Psoas muscle (tissue), 8 donors: Measurements from ENCODE around the gene TOP1. TPM values are rescaled to one million over a fixed set of nuclear protein-coding genes. Genes with fewer than 3 reads are reported as not detected.

ENCODE experiments used
- ATAC-seq, 4 donors: fragments of 200-7000 bp; cut with Tn5 transposase; one replicate each; pipeline ENCODE4 v1.9.1; 2020; ENCODE audit warnings: moderate library complexity in 3 of 4, mild to moderate bottlenecking in 2 of 4
- DNase-seq, 2 donors: peaks; one replicate each; pipeline ENCODE4 v3.0.0-alpha.2; 2020
- H3K27ac ChIP-seq: fragments of 200-600 bp; one replicate; pipeline ENCODE4 v1.8.0; 2022
- H3K27me3 ChIP-seq, 3 donors: fragments of 200-600 bp in 1 of 3; one replicate each; pipeline versions ENCODE4 v1.6.1 to v1.8.0; 2013 to 2022; ENCODE audit warnings: low read length in 2 of 3, mild to moderate bottlenecking in 2 of 3, moderate library complexity in 1 of 3; ENCODE audit not compliant: insufficient read depth in 3 of 3
- H3K36me3 ChIP-seq, 2 donors: fragments of 200-600 bp in 1 of 2; one replicate each; pipeline versions ENCODE4 v1.6.1 to v1.8.0; 2013 to 2022; ENCODE audit warnings: low read depth in 1 of 2, mild to moderate bottlenecking in 1 of 2, moderate library complexity in 1 of 2; ENCODE audit not compliant: insufficient read depth in 1 of 2
- H3K4me1 ChIP-seq: fragments of 200-600 bp; one replicate; pipeline ENCODE4 v1.8.0; 2022
- H3K4me3 ChIP-seq: fragments of 200-600 bp; one replicate; pipeline ENCODE4 v1.8.0; 2022; ENCODE audit warnings: mild to moderate bottlenecking
- H3K9me3 ChIP-seq: fragments of 200-600 bp; one replicate; pipeline ENCODE4 v1.8.0; 2022
- CTCF ChIP-seq: fragments of 200-600 bp; IDR thresholded peaks from one replicate; pipeline ENCODE4 v1.8.0; 2022; ENCODE audit warnings: antibody characterized with exemption
- WGBS, 3 donors: extraction: QIAGEN DNeasy Blood & Tissue Kit; methylation state at CpG; one replicate each; pipeline versions ENCODE4 v1.1.6 to v1.1.7; 2013; 5-methylcytosine and 5-hydroxymethylcytosine counted together
- intact Hi-C, 2 donors: fragments of 100-400 bp; cut with DNase I; formaldehyde crosslinking; loops; one replicate each; pipeline versions ENCODE4 v1.11.0 to v1.14.2; 2022
- polyA plus RNA-seq, 3 donors: library from polyadenylated mRNA; stranded (reverse); fragments of 200-250 nt; gene quantifications; one replicate each; pipeline ENCODE4 v1.2.3, GENCODE V29; 2013
- total RNA-seq, 4 donors: library from RNA; stranded (reverse); fragmentation: NEBNext Ultra II Directional in 2 of 4; extraction: Animal tissue kit (Norgen Biotek cat#: 25700) in 2 of 4; gene quantifications; one replicate each; pipeline versions ENCODE4 v1.2.1 to v1.2.4, GENCODE V29; 2021 to 2023
- donor health status: healthy with polysubstance abuse.
- donor health status: DM: no; HTN: no; CAD: no; lungs with moderate emphysema.
- donor health status: Bipolar disorder and iron deficiency.
- donor health status: healthy.
- donor health status: DM: yes; HTN: yes; CAD: no.
- donor health status: DM: no; HTN: no; CAD: no.
- donor health status: DM: no; HTN: no; CAD: no.
- donor health status: DM: yes; HTN: yes; CAD: no.

The TOP1 gene
- total and polyA plus RNA-seq, 7 donors: 10.6 to 30.7 (median 22.2) TPM

- TF ChIP-seq CTCF: no peak
- no peaks in the 10 kb centered on the region for H3K27me3 ChIP-seq
- H3K9me3 ChIP-seq: no peaks in the 10 kb centered on the region
- H3K36me3 ChIP-seq: no peaks in the 10 kb centered on the region
- peak in 1 of 4 donors; percentile 0 for ATAC-seq
- H3K4me3 ChIP-seq: peak overlapping the region; percentile 75
- H3K27ac ChIP-seq: peak overlapping the region; percentile 86
- intact Hi-C loops: loop anchor here in 1 of 2 donors (2.0 kb wide), 1 partner anchor 205 kb away; the partner anchor contains the start of gene LPIN3
- no peak for DNase-seq
- H3K4me1 ChIP-seq: peaks cover 42% of the 10 kb centered on the region
- 38 to 40% (median 40%) methylated on average over 23 of the region's 23 CpGs for WGBS, 3 donors
Observed at GRCh38 chr20:41135888-41136679, 107.5 kb downstream of the TOP1 start.

- no peaks in the 10 kb centered on the region for H3K36me3 ChIP-seq
- no peaks in the 10 kb centered on the region for H3K9me3 ChIP-seq
- intact Hi-C loops: no loop called here
- H3K4me3 ChIP-seq: peak within 1 kb of the TSS; percentile 75
- ATAC-seq (peak; percentile 87 to 91 (median 88)), DNase-seq (peak; percentile 93)
- WGBS, 3 donors: 0 to 1% (median 0%) methylated on average over 45 to 121 of the region's 121 CpGs
- H3K4me1 ChIP-seq: peaks cover 50% of the 10 kb centered on the region
- H3K27me3 ChIP-seq: no peaks in the 10 kb centered on the region
- H3K27ac ChIP-seq: peak within 1 kb of the TSS; percentile 86
- no peak for TF ChIP-seq CTCF
Observed at GRCh38 chr20:41136680-41137613, 108.3 kb downstream of the TOP1 start, which contains the start of gene PLCG1. PLCG1 (plus strand) TSS chr20:41137543; CDS start chr20:41137642, 99 bp downstream.

DNA sequence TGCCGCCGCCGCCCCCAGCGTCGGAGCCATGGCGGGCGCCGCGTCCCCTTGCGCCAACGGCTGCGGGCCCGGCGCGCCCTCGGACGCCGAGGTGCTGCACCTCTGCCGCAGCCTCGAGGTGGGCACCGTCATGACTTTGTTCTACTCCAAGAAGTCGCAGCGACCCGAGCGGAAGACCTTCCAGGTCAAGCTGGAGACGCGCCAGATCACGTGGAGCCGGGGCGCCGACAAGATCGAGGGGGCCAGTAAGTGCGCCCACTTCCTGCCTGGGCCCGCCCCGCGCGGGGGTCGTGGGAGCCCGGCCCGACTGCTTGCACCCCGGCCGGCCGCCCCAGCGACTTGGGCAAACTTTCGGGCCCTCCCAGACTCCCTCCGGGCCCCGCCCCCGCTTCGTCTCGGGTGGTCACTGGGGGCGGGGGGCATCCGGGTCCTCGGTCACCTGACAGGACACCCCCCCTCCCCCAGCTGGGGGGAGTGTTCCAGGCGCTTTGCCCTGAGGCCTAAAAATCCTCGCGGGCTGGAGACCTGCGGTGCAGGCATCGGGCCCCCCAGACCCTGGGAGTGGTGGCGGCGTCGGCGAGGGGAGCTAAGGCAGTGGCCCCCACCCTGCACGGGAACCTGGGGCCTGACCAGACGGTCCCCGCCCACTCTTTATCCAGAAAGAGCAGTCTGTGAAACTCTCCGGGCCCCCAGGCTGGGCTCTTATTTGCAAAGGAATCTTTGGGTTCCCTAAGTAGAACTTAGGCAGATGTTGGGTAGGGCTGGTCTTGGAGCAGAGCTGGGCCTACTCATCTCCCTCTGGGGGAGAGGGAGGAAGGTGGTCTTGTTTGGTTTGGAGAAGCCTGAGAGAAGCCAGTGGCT, 109.2 kb downstream of the TOP1 start:
- TF ChIP-seq CTCF: no peak
- Histone ChIP-seq H3K36me3 (no peaks in the 10 kb centered on the region), H3K27me3 (no peaks in the 10 kb centered on the region), H3K27ac (peak overlapping the region; percentile 86), H3K4me3 (peak overlapping the region; percentile 75), H3K4me1 (peaks cover 58% of the 10 kb centered on the region), H3K9me3 (no peaks in the 10 kb centered on the region)
- 2 to 3% (median 3%) methylated on average over 50 to 66 of the region's 66 CpGs for WGBS, 3 donors
- intact Hi-C loops: no loop called here
- DNase-seq (peak; percentile 79 to 86), ATAC-seq (peak; percentile 14 to 24 (median 21))

DNA sequence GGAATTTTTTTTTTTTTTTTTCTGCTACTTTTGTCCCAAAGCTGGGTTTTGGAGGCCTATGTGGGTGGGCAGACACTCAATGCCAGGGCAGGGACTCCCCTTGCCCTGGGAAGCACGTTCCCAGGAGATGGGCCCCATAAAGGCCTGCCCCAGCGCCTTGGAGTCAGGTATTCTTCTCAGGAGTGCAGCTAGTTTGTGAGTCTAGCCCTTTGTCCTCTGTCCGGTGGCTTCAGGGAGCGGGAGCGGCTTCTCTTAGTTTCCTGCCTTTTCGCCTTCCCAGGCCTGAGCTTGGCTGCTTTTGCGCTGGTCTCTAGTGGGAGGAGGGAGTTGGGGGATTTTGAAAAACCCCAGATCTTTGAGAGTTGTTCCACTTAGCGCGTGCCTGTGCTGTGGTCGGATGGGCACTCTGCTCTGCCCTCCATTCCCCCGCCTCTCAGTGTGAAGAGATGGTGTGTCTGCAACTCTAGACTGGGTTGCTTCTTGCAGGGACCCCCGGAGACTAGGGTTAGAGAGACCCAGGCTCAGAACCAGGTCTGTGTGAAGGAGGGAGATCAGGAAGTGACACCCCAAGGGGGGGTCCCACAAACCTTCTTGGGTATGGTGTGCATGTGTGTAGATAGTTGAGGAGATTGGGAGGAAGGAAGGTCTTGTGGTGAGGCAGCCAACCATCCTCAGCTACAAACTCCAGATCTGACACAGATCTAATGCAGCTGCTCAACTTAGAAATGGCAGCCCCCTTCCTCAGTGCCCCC, 110.0 kb downstream of the TOP1 start:
- ATAC-seq: no peak

More for the DNA sequence above, 110.0 kb downstream of the TOP1 start:
- Histone ChIP-seq H3K27me3 (no peaks in the 10 kb centered on the region), H3K9me3 (no peaks in the 10 kb centered on the region), H3K36me3 (no peaks in the 10 kb centered on the region), H3K4me1 (peaks cover 62% of the 10 kb centered on the region), H3K4me3 (peak overlapping the region; percentile 75), H3K27ac (peak overlapping the region; percentile 86)
- TF ChIP-seq CTCF: no peak
- DNase-seq: no peak
- intact Hi-C loops: no loop called here
- WGBS, 3 donors: 28 to 41% (median 33%) methylated on average over 12 of the region's 12 CpGs
